ENCODE data around the gene WDR12.
A peak's percentile ranks its signal among the peaks of the same experiment; 100 is the strongest.
"Not testable (repeated sequence)": the region's sequence is repeated elsewhere in the genome, so short reads cannot be mapped to it uniquely, and the experiment has no call there.

WDR12 gene
- total RNA-seq: 9.8 to 20.4 (median 16.0) reads per million in 4 donors

DNA sequence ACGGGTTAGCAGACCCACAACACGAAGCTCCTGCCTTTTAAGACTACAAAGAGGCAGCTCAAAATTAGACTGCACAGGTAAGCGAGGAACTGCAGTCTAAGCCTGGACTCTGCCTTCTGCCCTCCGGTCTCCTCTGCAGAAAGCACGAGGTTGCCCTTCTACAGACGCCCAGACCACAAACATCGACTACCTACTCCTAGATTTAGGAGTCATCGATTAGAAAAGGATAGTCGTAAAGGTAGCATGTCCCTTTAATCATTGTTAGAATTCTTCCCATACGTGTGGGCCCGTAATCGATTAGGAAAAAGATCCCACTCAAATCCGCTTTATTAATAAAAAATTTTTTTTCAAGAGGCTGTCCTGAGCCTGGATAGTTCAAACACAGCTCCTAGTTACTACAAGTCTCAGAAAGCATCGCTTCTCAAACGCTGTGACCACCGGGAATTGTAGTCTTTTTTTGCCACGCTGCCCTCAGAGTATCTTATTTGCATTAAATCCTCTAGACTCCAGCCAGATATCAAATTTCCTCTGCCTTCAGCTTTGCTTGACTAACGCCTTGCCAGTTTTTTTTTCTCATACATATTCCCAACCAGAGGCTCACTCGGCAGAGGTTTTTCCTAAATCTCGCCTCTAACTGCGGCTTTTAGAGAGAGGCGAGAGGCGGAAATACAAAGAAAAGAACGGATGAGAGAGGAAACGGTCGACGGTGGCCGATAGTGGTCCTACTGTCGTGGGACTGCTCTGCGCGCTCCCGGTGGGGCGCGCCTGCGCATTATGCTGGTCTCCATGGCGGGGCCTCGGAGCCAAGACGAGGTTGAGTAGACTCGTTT is at the start of gene WDR12, which contains the start of gene CARF:
WDR12 (minus strand) TSS at position 162 of the 830 bp plus-strand sequence. CDS start 197 bp downstream, outside the sequence.
CARF (plus strand) TSS at position 764 of the 830 bp plus-strand sequence. CDS start 29,628 bp downstream, outside the sequence.
- DNase-seq: peak; percentile 79 to 94 (median 86)

DNA sequence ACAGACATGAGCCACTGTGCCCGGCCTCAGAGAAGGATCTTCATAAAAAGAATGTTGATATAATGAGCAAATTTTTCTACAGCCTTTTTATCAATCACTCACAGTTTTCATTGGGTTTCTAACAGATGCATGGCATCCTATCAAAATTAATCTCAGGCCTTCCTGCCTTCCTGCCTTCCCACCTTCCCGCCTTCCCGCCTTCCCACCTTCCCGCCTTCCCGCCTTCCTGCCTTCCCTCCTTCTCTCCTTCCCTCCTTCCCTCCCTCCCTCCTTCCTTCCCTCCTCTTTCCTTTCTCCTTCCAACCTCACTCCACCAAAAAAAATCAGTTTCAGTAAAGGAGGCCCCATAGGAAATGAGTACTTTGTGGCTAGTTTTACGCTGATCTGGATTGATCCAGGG is 49.1 kb upstream of the WDR12 start:
- DNase-seq: no peak

DNA sequence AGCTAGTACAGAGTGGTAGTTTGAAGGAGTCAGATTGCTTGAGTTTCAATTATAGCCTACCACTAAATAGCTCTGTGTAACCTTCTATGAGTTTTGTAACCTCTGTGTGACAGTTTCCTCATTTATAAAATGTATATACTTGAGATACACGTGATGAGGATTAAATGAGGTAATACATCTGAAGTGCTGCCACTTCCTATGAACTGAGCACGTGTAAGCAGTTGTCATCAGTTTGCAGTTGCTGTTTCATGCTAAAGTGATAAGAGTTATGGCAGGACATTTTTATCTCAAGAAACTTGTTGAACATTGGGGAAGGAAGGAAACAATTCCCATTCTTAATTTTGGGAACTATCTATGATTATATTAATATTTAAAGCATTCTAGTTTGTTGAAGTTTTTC is 39.1 kb upstream of the WDR12 start:
- no peak for DNase-seq

DNA sequence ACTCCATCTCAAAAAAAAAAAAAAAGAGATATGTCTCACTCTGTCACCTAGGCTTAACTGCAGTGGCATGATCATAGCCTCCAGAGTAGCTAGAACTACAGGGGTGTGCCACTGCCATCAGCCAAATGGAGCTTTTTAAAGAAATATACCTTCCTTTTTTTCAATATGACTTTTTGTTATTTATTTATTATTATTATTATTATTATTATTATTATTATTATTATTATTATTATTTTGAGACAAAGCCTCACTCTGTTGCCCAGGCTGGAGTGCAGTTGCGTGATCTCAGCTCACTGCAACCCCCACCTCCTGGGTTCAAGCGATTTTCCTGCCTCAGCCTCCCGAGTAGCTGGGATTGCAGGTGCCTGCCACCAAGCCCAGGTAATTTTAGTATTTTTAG is 37.9 kb upstream of the WDR12 start:
- not testable (repeated sequence) for DNase-seq

DNA sequence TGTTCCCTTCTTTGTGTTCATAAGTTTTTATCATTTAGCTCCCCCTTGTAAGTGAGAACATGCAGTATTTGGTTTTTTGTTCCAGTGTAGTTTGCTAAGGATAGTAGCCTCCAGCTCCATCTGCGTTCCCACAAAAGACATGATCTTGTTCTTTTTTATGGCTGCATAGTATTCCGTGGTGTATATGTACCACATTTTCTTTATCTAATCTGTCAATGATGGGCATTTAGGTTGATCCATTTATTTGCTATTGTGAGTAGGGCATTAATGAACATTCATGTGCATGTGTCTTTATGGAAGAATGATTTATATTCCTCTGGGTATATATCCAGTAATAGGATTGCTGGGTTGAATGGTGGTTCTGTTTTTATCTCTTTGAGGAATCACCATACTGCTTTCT is 34.0 kb upstream of the WDR12 start:
- DNase-seq: no peak

DNA sequence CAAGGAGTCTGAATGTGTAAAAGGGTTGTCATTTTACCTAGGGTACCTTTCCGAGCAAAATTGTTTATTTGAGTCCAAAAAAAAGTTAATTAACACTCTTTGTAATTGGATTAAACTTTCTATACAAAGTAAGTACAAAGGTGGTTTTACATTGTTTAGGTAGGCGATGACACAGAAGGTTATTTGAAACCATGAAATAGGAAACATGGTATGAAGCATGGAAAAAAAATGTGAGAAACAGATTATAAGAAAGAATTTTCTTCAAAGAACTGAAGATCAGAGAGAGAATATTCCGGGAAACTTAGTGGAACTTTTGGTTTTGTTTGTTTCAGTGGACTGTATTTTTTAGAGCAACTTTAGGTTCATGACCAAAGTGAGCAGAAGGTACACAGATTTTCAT is 33.3 kb upstream of the WDR12 start:
- no peak for DNase-seq

DNA sequence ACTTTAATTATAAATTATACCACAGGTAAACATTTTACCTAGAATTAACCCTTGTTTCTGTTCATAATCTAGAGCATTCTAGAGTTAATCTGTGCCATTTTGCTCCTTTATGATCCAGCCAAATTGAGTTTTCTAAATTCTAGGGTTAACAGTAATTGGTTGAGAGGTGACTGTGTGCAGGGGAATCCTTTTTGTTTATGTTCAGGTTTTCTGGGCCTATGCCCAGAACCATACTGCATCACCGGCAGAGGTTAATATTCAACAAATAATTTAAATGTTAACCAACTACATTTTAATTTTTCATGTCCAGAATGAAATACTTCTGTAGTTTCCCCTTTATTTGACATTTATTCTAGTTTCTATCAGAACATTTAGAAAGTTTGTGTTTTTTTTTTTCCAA is 32.9 kb upstream of the WDR12 start:
- DNase-seq: no peak

DNA sequence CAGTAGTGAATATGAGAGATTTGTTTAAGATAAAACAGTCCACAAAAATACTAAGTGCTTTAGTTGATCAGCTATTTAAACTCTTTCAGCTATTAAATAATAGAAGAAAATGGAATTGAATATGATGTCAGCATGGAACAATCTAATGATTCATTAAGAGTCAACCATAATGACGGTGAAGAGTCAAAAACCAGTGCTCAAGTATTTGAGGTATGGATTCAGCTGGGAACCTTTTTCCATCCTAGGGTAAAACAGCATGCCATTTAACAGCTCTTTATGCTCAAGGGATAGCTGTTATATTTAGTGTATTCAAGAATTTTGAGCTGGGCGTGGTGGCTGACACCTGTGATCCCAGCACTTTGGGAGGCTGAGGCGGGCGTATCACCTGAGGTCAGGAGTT is 30.3 kb upstream of the WDR12 start:
- DNase-seq: no peak

DNA sequence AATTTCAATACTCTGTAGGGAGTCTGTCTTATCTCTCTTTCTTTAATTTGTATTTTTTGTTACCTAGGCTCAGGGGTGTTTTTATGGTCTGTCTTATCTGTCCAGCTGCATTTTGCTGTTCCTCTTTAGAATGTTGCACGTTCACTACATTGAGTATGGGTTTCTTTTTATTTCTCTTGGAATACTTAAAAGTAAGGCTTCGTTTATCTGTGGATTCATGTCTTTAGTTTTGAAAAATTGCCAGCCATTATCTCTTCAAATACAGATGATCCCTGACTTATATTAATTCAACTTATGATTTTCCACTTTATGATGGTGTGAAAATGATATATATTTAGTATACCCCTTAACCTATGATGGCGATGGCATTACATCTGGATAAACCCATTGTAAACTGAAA is 27.5 kb upstream of the WDR12 start:
- no peak for DNase-seq

DNA sequence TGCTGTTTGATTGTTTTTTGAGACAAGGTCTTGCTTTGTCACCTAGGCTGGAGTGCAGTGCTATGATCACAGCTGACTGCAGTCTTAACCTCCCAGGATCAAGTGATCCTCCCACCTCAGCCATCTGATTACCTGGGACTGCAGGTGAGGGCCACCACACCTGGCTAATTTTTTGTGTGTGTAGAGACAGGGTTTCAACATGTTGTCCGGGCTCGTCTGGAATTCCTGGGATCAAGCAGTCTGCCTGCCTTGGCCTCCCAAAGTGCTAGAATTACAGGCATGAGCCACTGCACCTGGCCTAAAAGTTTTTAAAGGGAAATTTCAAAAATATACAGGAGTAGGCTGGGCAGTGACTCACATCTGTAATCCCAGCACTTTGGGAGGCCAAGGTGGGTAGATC is 23.0 kb upstream of the WDR12 start:
- DNase-seq: no peak

DNA sequence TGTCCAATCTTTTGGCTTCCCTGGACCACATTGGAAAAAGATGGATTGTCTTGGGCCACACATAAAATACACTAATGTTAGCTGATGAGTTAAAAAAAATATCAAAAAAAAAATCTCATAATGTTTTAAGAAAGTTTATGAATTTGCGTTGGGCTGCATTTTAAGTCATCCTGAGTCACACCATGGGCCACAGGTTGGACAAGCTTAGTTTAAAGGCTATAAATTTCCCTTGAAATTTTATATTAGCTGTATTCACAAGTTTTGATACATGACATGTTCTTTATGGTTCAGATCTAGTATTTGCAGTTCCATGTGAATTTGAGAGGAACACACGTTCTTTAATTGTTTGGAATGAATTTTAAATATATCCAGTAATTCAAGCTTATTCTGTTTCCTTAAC is 22.5 kb upstream of the WDR12 start:
- no peak for DNase-seq

DNA sequence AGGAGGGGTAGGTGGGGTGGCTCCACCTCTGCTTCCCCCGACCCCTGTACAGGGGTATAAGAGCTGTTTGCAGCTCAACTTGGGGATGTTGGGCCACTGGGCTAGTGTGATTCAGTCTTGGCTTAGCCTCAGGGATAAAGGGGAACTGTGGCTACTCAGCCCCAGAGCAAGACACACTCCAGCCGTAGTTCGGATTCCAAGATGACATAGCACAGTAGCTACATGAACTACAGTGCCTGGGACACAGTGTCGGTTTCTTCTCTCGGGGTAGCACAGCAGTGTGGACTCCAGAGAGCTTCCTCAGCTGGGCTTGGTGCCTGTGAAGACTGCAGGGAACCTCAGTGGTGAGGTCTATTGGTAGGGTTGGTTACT is 21.7 kb upstream of the WDR12 start:
- no peak for DNase-seq

DNA sequence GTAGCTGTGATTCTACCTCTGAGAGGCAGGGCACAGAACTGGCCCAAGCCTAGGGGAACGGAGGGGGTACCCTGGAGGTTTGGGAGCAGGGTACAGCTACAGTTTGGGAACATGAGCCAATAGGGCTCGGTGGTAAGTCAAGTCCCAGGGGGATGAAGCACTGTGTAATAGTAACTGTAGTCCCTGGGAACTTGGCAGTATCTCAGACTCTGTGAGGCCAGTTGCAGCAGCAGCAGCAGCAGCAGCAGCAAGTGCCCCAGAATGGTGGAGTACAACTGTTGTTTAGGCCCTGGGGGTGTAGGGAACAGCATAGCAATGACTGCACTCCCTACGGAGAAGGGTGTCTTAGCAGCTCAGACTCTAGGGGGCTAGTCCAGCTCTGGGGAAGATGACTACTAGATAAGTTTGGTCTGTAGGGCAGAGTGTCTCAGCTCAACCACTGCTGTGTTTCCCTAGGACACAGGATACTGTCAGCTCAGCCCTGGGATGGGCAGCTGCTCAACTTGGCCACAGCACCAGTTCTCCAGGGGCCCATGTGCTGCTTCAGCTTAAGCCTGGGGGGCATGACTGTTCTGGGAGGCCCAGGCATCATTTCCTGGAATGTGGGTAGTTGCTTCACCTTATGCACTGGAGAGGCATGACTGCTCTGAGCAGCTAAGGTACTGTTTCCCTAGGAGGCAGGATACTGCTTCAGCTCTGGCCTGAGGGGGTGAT is 21.1 kb upstream of the WDR12 start:
- no peak for DNase-seq

DNA sequence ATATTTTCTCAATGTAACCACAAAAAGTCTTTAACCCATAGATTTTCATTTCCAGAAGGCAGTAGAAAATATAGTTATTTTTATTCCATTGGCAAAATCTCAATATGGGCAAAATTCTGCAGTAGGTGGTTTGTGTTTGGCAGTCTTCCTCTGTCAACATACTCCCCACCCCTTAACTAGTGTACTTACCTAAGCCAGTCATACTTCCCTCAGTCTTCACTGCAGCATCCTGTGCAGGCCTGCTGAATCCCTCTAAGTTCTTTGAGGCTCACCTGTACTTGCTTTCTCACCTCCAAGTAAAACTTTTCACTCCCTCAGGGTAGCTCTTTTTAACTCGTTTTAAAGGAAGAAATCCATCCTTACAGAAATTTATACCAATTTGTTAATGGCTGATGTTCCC is 7.4 kb upstream of the WDR12 start:
- DNase-seq: no peak

DNA sequence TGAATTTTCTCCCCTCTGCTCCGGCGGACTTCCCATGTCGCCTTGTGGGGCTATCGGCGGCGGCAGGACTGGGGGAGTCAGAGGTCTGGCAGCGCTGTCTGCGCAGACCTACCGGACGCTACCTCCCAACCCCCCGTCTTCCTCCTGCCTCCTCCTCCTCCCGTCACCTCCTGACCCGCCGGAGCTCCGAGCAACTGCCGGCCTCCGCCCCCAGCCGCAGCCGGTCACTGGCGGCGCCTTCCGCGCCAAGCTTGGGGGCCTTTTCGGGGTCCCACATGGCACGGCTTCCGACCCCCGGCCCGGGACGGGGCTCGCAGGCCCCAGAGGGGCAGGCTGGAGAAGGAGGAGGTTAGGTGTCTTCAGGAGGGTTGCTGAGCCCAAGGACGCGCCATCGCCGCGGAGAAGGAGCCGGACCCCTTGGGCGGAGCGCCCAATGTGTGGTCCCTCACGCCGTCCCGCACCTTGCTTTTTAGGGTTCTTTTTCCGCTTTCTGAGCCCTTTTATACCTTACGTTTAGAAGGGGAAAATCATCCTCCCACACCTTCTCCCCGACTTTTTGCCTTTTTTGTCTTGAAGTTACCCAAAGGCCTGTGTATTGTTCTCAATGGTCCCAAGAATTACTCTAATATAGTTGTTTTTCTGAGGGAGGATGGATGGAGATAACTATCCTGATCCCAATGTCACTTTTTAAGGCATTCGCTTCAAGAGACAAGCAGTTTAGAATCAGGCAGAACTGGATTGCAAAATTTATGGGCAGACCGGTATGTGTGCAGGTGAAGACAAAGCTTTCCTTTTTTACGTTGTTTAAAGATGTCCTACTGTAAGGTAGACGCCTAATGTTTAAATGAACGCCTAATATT is 1.1 kb upstream of the WDR12 start:
- peak in 2 of 5 donors; percentile 2 to 28 for DNase-seq

DNA sequence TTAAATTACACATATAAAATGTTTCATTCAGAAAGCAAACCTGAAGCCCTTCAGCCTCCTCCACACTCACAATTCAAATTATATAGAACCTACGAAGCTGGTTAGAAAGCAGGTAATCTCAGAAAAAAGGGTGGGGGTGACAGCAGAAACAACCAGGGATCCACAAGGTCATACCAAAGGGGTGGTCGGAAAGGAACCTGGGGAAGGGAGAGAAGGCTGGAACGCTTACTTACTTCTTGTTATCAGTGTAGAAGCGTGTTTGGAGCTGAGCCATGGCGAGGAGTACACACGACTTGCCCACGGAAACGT is 316 bp downstream of the WDR12 start:
- no peak for DNase-seq

DNA sequence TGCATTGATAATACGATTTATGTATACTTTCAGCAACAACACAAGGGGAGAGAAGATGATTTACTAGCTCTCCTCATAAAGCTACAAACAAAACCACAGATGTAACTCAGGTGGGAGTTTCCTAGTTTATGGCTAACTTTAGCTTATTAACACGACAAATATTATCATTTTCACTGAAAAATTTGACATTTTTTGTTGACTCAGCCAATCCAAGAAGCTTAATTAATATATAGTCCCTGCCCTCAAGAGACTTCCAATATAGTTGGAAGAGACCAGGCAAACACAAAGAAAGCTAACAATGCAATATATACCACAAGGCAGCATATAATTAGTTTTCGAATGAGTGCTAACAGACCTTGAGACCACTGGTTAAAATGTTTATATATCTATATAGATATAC is 775 bp downstream of the WDR12 start:
- DNase-seq: no peak

DNA sequence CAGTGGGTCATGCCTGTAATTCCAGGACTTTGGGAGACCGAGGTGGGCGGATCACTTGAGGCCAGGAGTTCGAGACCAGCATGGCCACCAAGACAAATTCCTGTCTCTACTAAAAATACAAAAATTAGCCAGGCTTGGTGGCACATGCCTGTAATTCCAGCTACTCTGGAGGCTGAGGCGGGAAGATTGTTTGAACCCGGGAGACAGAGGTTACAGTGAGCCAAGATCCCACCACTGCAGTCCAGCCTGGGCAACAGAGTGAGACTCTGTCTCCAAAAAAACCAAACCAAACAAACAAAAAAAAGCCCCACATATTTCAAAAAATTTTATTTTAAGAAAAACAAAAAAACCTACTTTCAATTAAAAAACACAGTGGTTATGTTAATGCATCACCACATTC is 1.2 kb downstream of the WDR12 start:
- DNase-seq: not testable (repeated sequence)

DNA sequence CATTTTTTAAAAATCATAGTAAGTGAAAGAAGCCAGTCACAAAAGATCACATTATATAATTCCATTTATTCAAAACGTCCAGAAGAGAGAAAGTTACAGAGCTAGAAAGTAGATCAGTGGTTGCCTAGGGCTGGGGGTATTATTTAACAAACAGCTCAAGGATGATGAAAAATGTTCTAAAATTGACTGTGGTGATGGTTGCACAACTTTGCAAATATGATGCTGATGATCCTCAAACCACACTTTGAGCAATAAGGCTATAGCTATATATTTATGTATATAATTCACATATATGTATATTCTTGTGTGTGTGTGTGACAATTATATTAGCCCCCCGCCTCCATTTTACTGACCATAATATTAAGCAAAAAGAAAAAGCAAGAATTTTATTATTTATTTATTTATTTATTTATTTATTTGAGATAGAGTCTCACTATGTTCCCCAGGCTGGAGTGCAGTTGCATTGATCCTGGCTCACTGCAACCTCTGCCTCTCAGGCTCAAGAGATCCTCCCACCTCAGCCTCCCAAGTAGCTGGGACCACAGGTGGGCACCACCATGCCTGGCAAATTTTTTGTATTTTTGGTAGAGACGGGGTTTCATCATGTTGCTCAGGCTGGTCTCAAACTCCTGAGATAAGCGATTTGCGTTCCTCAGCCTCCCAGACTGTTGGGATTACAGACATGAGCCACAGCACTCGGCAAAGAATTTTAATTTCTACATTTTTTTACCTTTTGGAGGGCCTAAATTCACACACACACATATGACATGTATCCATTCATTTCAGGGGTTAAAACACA is 1.9 kb downstream of the WDR12 start:
- no peak for DNase-seq

DNA sequence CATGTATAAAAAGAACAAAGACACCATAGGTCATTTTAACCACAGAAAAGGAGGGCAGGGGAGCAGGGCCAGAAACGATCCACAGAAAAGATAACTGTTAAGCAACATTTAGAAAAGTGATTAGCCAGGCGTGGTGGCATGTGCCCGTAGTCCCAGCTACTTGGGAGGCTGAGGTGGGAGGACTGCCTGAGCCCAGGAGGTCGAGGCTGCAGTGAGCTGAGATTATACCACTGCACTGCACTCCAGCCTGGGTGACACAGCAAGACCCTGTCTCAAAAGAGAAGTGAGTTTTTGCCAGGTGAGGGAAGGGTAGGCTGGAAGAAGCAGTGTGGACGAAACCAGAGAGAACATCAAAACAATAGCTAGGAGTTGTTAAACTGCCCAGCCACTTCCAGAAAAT is 3.3 kb downstream of the WDR12 start:
- no peak for DNase-seq

DNA sequence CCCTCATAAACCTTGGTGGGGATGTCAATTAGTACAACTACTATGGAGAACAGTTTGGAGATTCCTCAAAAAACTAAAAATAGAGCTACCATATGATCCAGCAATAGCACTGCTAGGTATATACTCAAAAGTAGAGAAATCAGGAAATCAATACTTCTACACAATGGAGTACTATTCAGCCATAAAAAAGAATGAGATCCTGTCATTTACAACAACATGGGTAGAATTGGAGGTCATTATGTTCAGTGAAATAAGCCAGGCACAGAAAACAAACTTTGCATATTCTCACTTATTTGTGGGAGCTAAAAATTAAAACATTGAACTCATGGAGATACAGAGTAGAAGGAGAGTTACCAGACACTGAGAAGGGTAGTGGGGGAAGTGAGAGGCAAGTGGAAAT is 6.0 kb downstream of the WDR12 start:
- not testable (repeated sequence) for DNase-seq

DNA sequence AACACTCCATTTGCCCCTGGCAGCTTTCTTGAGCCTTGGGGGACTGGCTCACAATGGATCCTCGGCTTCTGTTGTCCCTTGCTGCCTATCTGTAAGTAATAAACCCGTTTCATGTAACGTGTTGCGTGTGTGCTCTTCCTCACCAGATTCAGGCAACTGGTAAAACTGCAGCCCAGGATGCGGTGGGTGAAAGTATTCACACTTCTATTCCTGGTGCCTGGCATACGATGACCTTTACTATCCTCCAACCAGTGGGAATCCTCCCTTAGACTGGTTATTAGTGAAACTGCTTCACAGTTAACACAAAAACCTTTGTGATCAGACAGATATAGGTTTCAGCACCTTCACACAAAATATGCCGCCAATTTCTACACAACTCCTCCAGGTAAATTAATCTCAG is 26.3 kb downstream of the WDR12 start:
- no peak for DNase-seq

All from T-helper 1 cell (primary cell).